Measurements from ENCODE around the gene TMEM26.

GRCh38 chr10:61460835-61461234 lies 7.7 kb upstream of the TMEM26 start:
- TF ChIP-seq ZNF274 (IDR thresholded peaks at IDR 0.05; ENCODE audit: low read length) (no peak), ZNF274 (tag by site-specific recombination; IDR thresholded peaks at IDR 0.05; ENCODE audit: borderline replicate concordance) (no peak), CTCF (tag by site-specific recombination; IDR thresholded peaks at IDR 0.05) (no peak), ZNF600 (tag by site-specific recombination; IDR thresholded peaks at IDR 0.05) (no peak), ZNF175 (tag by site-specific recombination; IDR thresholded peaks at IDR 0.05) (no peak), MEIS1 (CRISPR knock-in tag; IDR thresholded peaks at IDR 0.05; ENCODE audit: borderline replicate concordance) (no peak), SP3 (tag by site-specific recombination; IDR thresholded peaks at IDR 0.05) (no peak), ZBTB10 (tag by site-specific recombination; IDR thresholded peaks at IDR 0.05) (no peak), SETDB1 (IDR thresholded peaks at IDR 0.05; ENCODE audit: insufficient read length, low read length) (no peak)
